GM21825 (cell line): ENCODE results near the gene MEMO1.
"Not testable (repeated sequence)": the region's sequence is repeated elsewhere in the genome, so short reads cannot be mapped to it uniquely, and the experiment has no call there.

Experiments
- ATAC-seq: cut with Tn5 transposase; IDR thresholded peaks from one replicate; pipeline ENCODE4 v1.9.1; 2021; ENCODE audit warnings: mild to moderate bottlenecking, moderate library complexity; ENCODE audit not compliant: unreplicated experiment

MEMO1 gene

GRCh38 chr2:31920962-31921361 lies 89.8 kb downstream of the MEMO1 start:
- ATAC-seq, result no peak

GRCh38 chr2:31919499-31919898 lies 91.3 kb downstream of the MEMO1 start:
- no peak for ATAC-seq

GRCh38 chr2:31909661-31910060 lies 101.1 kb downstream of the MEMO1 start:
- no peak for ATAC-seq

GRCh38 chr2:31907491-31907890 lies 103.3 kb downstream of the MEMO1 start:
- not testable (repeated sequence) for ATAC-seq

GRCh38 chr2:31903109-31903780 lies 107.6 kb downstream of the MEMO1 start:
- ATAC-seq, result no peak

- ATAC-seq, result no peak
Observed at GRCh38 chr2:31901900-31902299, 108.9 kb downstream of the MEMO1 start.

GRCh38 chr2:31900156-31900555 lies 110.7 kb downstream of the MEMO1 start:
- ATAC-seq, result not testable (repeated sequence)

- not testable (repeated sequence) for ATAC-seq
Observed at GRCh38 chr2:31898346-31898745, 112.5 kb downstream of the MEMO1 start.

- ATAC-seq, result not testable (repeated sequence)
Observed at GRCh38 chr2:31897340-31897739, 113.5 kb downstream of the MEMO1 start.

- no peak for ATAC-seq
Observed at GRCh38 chr2:31896293-31896692, 114.5 kb downstream of the MEMO1 start.

- no peak for ATAC-seq
Observed at GRCh38 chr2:31894656-31895055, 116.2 kb downstream of the MEMO1 start.

- no peak for ATAC-seq
Observed at GRCh38 chr2:31893094-31893493, 117.7 kb downstream of the MEMO1 start.

- ATAC-seq, result no peak
Observed at GRCh38 chr2:31889044-31889443, 121.8 kb downstream of the MEMO1 start.

GRCh38 chr2:31888550-31888949 lies 122.3 kb downstream of the MEMO1 start:
- no peak for ATAC-seq

GRCh38 chr2:31886700-31887099 lies 124.1 kb downstream of the MEMO1 start:
- ATAC-seq, result no peak

- no peak for ATAC-seq
Observed at GRCh38 chr2:31877008-31877407, 133.8 kb downstream of the MEMO1 start.

- ATAC-seq, result no peak
Observed at GRCh38 chr2:31874071-31874470, 136.7 kb downstream of the MEMO1 start.

GRCh38 chr2:31865215-31865614 lies 145.6 kb downstream of the MEMO1 start:
- ATAC-seq, result no peak

GRCh38 chr2:31863867-31864266 lies 146.9 kb downstream of the MEMO1 start:
- ATAC-seq, result no peak

- ATAC-seq, result not testable (repeated sequence)
Observed at GRCh38 chr2:31863015-31863656, 147.7 kb downstream of the MEMO1 start.

GRCh38 chr2:31859959-31860358 lies 150.8 kb downstream of the MEMO1 start:
- no peak for ATAC-seq

GRCh38 chr2:31853521-31853920 lies 157.3 kb downstream of the MEMO1 start:
- ATAC-seq, result no peak

- not testable (repeated sequence) for ATAC-seq
Observed at GRCh38 chr2:31842150-31842549, 168.7 kb downstream of the MEMO1 start.
